HG03521 (cell line): ENCODE data around the gene TENM3.

Experiments used
- ATAC-seq: cut with Tn5 transposase; IDR thresholded peaks from one replicate; pipeline ENCODE4 v1.9.1; 2021; ENCODE audit warnings: mild to moderate bottlenecking, moderate library complexity; ENCODE audit not compliant: unreplicated experiment

Gene TENM3

GRCh38 chr4:182756161-182756690 lies 513.0 kb downstream of the TENM3 start:
- ATAC-seq, result no peak

- no peak for ATAC-seq
These were observed 515.1 kb downstream of the TENM3 start for GRCh38 chr4:182758273-182758672.

GRCh38 chr4:182760551-182761043 lies 517.4 kb downstream of the TENM3 start:
- no peak for ATAC-seq

GRCh38 chr4:182764137-182764536 lies 520.9 kb downstream of the TENM3 start:
- no peak for ATAC-seq

- ATAC-seq, result no peak
These were observed 521.4 kb downstream of the TENM3 start for GRCh38 chr4:182764642-182765041.

- no peak for ATAC-seq
These were observed 523.0 kb downstream of the TENM3 start for GRCh38 chr4:182765987-182766856.

GRCh38 chr4:182766857-182767250 lies 523.7 kb downstream of the TENM3 start:
- no peak for ATAC-seq

GRCh38 chr4:182768838-182769237 lies 525.6 kb downstream of the TENM3 start:
- no peak for ATAC-seq

- no peak for ATAC-seq
These were observed 527.2 kb downstream of the TENM3 start for GRCh38 chr4:182770259-182770995.

- no peak for ATAC-seq
These were observed 527.9 kb downstream of the TENM3 start for GRCh38 chr4:182770996-182771514.

- no peak for ATAC-seq
These were observed 531.9 kb downstream of the TENM3 start for GRCh38 chr4:182775075-182775474.

GRCh38 chr4:182776376-182777105 lies 533.3 kb downstream of the TENM3 start:
- no peak for ATAC-seq

- no peak for ATAC-seq
These were observed 535.2 kb downstream of the TENM3 start for GRCh38 chr4:182778222-182778982.

GRCh38 chr4:182786991-182787390 lies 543.8 kb downstream of the TENM3 start:
- ATAC-seq, result no peak

- ATAC-seq, result no peak
These were observed 545.0 kb downstream of the TENM3 start for GRCh38 chr4:182788201-182788600.

- no peak for ATAC-seq
These were observed 546.3 kb downstream of the TENM3 start for GRCh38 chr4:182789529-182789928.

- no peak for ATAC-seq
These were observed 552.4 kb downstream of the TENM3 start for GRCh38 chr4:182795446-182796238.

GRCh38 chr4:182799515-182800215 lies 556.5 kb downstream of the TENM3 start:
- ATAC-seq, result no peak

GRCh38 chr4:182800216-182800515 lies 557.0 kb downstream of the TENM3 start:
- no peak for ATAC-seq
